COLO668 (cell line): ENCODE measurements around the gene DLEC1.
"Not testable (repeated sequence)": the region's sequence is repeated elsewhere in the genome, so short reads cannot be mapped to it uniquely, and the experiment has no call there.

Experiments used
- DNase-seq: peaks from one replicate; lab custom pipeline; 2025; ENCODE audit not compliant: unreplicated experiment; lab: John Stamatoyannopoulos, UW

The DLEC1 gene

GRCh38 chr3:38152609-38153008 lies 113.6 kb downstream of the DLEC1 start:
- DNase-seq, result no peak

DNA sequence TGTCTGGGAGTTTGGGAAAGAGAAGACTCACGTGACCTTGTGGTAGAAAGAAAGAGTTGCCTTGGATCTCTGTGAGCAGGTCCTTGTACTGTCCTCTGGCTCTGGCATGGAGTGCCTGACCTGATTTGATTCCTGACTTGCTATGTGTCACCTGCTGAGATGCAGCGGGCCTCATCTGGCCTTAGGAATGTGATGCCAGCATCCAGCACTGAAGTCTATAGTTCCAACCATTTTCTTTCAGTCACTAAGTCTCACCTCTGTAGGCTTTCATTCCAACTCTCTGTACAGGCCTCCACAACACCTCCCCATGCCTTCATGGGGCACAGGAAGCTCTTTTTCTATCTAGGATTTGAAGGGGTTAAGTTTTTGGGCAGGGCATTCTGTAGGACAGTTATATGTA lies 114.2 kb downstream of the DLEC1 start:
- no peak for DNase-seq

GRCh38 chr3:38154033-38154494 lies 115.1 kb downstream of the DLEC1 start:
- DNase-seq, result no peak

GRCh38 chr3:38154625-38155255 lies 115.7 kb downstream of the DLEC1 start:
- no peak for DNase-seq

DNA sequence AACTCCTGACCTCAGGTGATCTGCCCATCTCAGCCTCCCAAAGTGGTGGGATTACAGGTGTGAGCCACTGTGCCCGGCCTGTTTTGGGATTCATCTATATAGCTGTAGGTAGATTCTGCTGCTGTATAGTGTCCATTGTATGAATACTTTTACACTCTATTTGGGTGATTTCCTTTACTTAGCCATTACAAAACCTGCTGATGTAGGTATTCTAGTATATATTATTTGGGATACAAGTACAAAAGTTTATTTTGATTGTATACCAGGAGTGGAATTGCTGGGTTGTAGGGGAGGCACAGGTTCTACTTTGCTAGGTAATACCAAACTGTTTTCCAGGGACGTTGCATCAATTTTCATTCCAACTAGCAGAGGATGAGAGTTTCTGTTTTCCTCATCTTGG lies 116.8 kb downstream of the DLEC1 start:
- DNase-seq, result no peak

- DNase-seq, result no peak
These were observed 118.1 kb downstream of the DLEC1 start for GRCh38 chr3:38157117-38157516.

GRCh38 chr3:38157595-38157994 lies 118.6 kb downstream of the DLEC1 start:
- DNase-seq, result peak; percentile 10

DNA sequence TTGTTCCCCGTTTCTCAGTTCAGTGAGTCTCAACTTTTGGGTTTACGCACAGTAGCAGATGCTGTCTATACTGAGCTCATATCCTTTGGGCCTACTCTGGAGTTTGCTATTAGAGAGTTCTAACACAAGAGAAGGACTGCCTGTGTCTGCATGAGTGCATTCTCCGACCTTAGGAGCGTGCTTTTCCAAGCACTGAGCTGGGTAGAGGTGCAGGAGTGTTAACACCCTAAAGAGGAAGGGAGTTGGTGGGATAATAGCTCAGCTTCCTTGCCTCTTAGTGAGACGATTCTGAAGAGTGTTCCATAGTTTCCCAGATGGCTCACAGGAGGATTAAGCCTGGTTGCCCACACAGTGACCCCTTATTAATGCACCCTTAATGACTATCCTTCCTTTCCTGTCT lies 119.5 kb downstream of the DLEC1 start:
- no peak for DNase-seq

- not testable (repeated sequence) for DNase-seq
These were observed 121.7 kb downstream of the DLEC1 start for GRCh38 chr3:38160704-38161103.

GRCh38 chr3:38163117-38163840 lies 124.3 kb downstream of the DLEC1 start:
- no peak for DNase-seq

- DNase-seq, result no peak
These were observed 125.0 kb downstream of the DLEC1 start for GRCh38 chr3:38163841-38164642.

- DNase-seq, result no peak
These were observed 125.6 kb downstream of the DLEC1 start for GRCh38 chr3:38164643-38164951.

DNA sequence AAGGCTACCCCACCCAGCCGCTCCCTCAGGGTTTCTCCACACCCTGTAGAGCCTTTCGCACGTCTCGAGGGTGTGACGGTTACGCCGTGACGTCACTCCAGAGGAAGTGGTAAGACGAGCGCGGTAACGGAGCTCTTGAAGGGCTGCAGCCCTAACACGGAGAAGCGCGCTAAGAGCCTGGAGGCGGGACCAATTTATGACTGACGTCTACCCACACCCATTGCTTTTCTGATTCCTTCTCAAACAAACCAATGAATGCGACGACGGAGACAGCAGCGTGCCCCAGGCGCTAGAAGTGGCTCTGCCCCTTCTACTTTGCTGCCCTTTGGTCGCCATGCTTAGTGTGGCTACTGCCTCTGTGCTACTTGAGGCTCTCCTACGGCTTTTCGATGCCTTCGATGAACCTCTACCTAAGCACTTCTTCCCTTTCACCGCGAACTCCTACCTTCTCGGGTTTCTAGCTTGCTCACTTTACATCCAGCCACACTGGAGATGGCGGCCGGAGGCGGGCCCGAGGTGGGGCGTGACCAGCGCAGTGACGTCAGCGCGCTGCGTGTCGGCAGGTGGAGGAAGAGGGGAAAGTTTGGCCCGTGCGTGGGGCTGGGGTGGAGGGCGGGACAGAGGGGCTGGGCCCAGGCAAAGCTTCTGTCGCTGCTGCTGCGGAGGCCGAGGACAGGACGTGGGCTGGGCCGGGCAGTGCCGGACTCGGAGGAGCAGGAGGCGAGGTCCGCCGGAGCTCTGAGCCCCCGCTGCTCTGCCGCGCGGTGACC lies 126.1 kb downstream of the DLEC1 start, which contains the start of gene OXSR1:
Gene OXSR1, plus strand, starts transcription at position 586 of the 770 bp plus-strand sequence. CDS start 340 bp downstream, outside the sequence.
- peak; percentile 95 for DNase-seq

GRCh38 chr3:38165722-38166387 lies 126.8 kb downstream of the DLEC1 start:
- DNase-seq, result peak; percentile 65

GRCh38 chr3:38167591-38167990 lies 128.6 kb downstream of the DLEC1 start:
- no peak for DNase-seq

DNA sequence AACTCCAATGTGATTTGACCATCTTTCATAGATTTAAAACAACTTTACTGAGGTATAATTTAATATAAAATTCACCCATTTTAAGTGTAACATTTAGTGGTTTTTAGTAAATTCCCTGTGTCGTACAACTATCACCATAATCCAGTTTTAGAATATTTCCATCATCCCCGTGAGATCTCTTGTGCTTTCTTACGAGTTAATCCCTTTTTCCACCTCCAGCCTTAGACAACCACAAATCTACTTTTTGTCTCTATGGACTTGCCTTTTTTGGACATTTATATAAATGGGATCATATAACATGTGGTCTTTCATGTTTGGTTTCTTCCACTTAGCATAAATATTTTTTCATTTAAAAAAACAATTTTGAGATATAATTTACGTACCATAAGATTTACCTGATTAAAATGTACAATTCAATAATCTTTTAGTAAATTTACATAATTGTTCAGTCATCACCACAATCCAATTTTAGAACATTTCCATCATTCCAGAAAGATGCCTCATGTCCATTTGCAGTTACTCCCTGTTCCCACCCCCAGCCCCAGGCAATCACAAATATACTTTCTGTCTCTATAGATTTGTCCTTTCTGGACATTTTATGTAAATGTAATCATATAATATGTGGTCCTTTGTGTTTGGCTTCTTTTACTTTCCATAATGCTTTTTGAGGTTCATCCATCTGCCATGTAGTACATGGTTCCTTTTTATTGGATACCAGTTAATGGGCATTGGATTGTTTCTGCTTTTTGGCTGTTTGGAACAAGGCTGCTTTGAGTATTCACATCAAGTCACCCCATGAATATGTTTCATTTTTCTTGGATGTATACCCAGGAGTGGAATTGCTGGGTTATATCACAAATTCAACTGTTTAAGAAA lies 129.4 kb downstream of the DLEC1 start:
- DNase-seq, result no peak

DNA sequence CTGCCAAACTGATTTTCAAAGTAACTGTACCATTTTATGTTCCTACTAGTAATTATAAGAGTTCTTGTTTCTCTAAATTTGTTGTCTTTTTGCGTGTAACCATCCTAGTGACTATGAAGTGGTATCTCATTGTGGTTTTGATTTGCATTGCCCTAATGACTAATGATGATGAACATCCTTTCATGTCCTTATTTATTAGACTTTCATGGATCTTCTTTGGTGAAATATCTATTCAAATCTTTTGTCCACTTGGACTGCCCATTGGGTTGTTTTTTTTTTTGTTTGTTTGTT lies 130.0 kb downstream of the DLEC1 start:
- no peak for DNase-seq

DNA sequence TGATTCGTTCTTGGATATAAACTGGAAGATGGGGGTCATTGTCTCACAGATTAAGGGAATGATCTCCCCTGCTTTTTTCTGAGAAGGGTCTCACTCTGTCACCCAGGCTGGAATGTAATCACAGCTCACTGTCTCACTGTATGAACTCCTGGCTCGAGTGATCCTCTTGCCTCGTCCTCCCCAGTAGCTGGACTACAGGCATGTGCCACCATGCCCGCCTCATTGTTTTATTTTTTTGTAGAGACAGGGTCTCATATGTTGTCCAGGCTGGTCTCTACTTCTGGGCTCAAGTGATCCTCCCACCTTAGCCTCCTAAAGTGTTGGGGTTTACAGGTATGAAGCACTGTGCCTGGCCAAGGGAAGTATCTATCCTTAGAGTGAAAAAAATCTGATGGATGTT lies 131.7 kb downstream of the DLEC1 start:
- DNase-seq, result no peak

DNA sequence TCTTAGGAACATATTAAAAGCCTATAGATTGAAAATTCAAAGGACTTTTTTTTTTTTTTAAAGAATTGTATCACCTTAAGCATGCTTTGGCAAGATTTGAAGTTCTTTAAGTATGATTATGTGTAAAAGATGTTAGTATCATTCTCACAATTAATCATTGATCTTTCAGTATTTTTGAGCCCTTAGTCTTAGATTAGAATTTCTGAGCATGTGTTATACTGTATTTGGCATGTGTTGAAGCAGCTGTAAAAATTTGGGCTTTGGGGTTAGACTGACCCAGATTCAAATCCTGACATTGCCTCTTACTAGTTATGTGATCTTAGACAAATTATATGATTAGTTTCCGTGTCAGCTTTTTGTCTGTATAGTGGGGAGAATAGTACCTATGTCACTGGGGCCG lies 132.6 kb downstream of the DLEC1 start:
- no peak for DNase-seq
